IMR-90 (cell line): ENCODE results near the gene ZSCAN29. TPM values are rescaled to one million over a fixed set of nuclear protein-coding genes. Genes with fewer than 3 reads are reported as not detected.

ENCODE experiments used
- ATAC-seq: fragments of 200-7000 bp; cut with Tn5 transposase; 2 replicates; pipeline ENCODE4 v1.9.1; 2020; ENCODE audit warnings: low read depth, mild to moderate bottlenecking, moderate library complexity
- BruUV-seq: library from RNA; stranded (reverse); fragments of 400-500 nt; replicated peaks from 2 replicates; lab custom pipeline; 2021; lab: Mats Ljungman, UMichigan
- CTCF ChIA-PET: fragments of 300-600 bp; formaldehyde crosslinking; extraction: SDS; loops from one replicate; lab custom pipeline; 2021; ENCODE audit warnings: antibody characterized with exemption; lab: Yijun Ruan, JAX
- POLR2A ChIA-PET: fragments of 300-600 bp; sonication (Branson Sonifier 250); formaldehyde crosslinking; loops from one replicate; lab custom pipeline; 2022; ENCODE audit warnings: antibody characterized with exemption; ENCODE audit not compliant: unreplicated experiment; lab: Charles Lee
- DNase-seq: peaks from one replicate; pipeline ENCODE4 v3.0.0; 2013
- H2AFZ ChIP-seq: replicated peaks from 2 replicates; pipeline ENCODE3; 2013; ENCODE audit warnings: low read length, mild to moderate bottlenecking; ENCODE audit not compliant: poor library complexity
- H2AK5ac ChIP-seq: 2 replicates; pipeline ENCODE4 v1.6.1; 2013; ENCODE audit warnings: low read depth, low read length, inconsistent platforms
- H2AK9ac ChIP-seq: replicated peaks from 2 replicates; pipeline ENCODE3; 2013; ENCODE audit warnings: mild to moderate bottlenecking, low read depth, low read length, moderate library complexity; ENCODE audit not compliant: poor library complexity
- H2BK120ac ChIP-seq: 2 replicates; pipeline ENCODE4 v1.6.1; 2013; ENCODE audit warnings: low read depth, low read length, inconsistent platforms
- H2BK15ac ChIP-seq: 3 replicates; pipeline ENCODE4 v1.6.1; 2013; ENCODE audit warnings: low read depth, low read length, inconsistent platforms
- H2BK20ac ChIP-seq: 2 replicates; pipeline ENCODE4 v1.6.1; 2013; ENCODE audit warnings: low read depth, mild to moderate bottlenecking, inconsistent platforms, low read length, moderate library complexity
- H2BK5ac ChIP-seq: 2 replicates; pipeline ENCODE4 v1.6.1; 2013; ENCODE audit warnings: mild to moderate bottlenecking, low read depth, low read length, inconsistent platforms; ENCODE audit not compliant: poor library complexity, severe bottlenecking
- H3K14ac ChIP-seq: replicated peaks from 2 replicates; pipeline ENCODE4 v1.6.1; 2013; ENCODE audit warnings: low read depth, low read length, inconsistent platforms
- H3K18ac ChIP-seq: 2 replicates; pipeline ENCODE4 v1.6.1; 2013; ENCODE audit warnings: low read depth, low read length, control low read depth
- H3K23ac ChIP-seq: 2 replicates; pipeline ENCODE4 v1.6.1; 2013; ENCODE audit warnings: low read depth, low read length, inconsistent platforms
- H3K27ac ChIP-seq: 2 replicates; pipeline ENCODE4 v1.5.1; 2013; ENCODE audit warnings: mild to moderate bottlenecking, control low read depth, low read length; ENCODE audit not compliant: insufficient read depth
- H3K27me3 ChIP-seq: 2 replicates; pipeline ENCODE4 v1.6.1; 2013; ENCODE audit warnings: low read length; ENCODE audit not compliant: control insufficient read depth, insufficient read depth
- H3K36me3 ChIP-seq: 2 replicates; pipeline ENCODE4 v1.6.1; 2013; ENCODE audit warnings: low read length, mixed read lengths; ENCODE audit not compliant: control insufficient read depth, insufficient read depth
- H3K4ac ChIP-seq: 2 replicates; pipeline ENCODE4 v1.6.1; 2013; ENCODE audit warnings: low read depth, low read length, inconsistent platforms
- H3K4me1 ChIP-seq: 2 replicates; pipeline ENCODE4 v1.6.1; 2013; ENCODE audit warnings: low read length, mixed read lengths; ENCODE audit not compliant: control insufficient read depth, insufficient read depth
- H3K4me2 ChIP-seq: 2 replicates; pipeline ENCODE4 v1.6.1; 2013; ENCODE audit warnings: low read depth, mild to moderate bottlenecking, control low read depth, low read length, moderate library complexity
- H3K4me3 ChIP-seq: 2 replicates; pipeline ENCODE4 v1.5.1; 2013; ENCODE audit warnings: low read depth, mild to moderate bottlenecking, control low read depth, low read length, moderate library complexity; ENCODE audit not compliant: insufficient read depth
- H3K56ac ChIP-seq: 2 replicates; pipeline ENCODE4 v1.6.1; 2013; ENCODE audit warnings: low read length, inconsistent platforms; ENCODE audit not compliant: insufficient read depth; ENCODE audit errors: extremely low read depth
- H3K79me1 ChIP-seq, 2 experiments: 2 replicates each; pipeline ENCODE4 v1.6.1; 2013; ENCODE audit warnings: low read length in 2 of 2, inconsistent platforms in 1 of 2, low read depth in 1 of 2
- H3K9ac ChIP-seq: 2 replicates; pipeline ENCODE4 v1.6.1; 2013; ENCODE audit warnings: low read depth, low read length, control low read depth
- H3K9me1 ChIP-seq: 2 replicates; pipeline ENCODE4 v1.6.1; 2013; ENCODE audit warnings: low read length, inconsistent platforms; ENCODE audit not compliant: insufficient read depth
- H3K9me3 ChIP-seq: 2 replicates; pipeline ENCODE4 v1.6.1; 2013; ENCODE audit warnings: low read length; ENCODE audit not compliant: control insufficient read depth, insufficient read depth
- H4K20me1 ChIP-seq: 2 replicates; pipeline ENCODE4 v1.6.1; 2013; ENCODE audit warnings: low read length, inconsistent platforms; ENCODE audit not compliant: insufficient read depth
- H4K5ac ChIP-seq: 2 replicates; pipeline ENCODE4 v1.6.1; 2013; ENCODE audit warnings: mild to moderate bottlenecking, low read depth, low read length, control low read depth
- H4K8ac ChIP-seq, 2 experiments: 2 replicates each; pipeline ENCODE4 v1.6.1; 2013; ENCODE audit warnings: low read depth in 2 of 2, low read length in 2 of 2, control low read depth in 1 of 2, inconsistent platforms in 1 of 2
- H4K91ac ChIP-seq: 2 replicates; pipeline ENCODE4 v1.6.1; 2013; ENCODE audit warnings: low read depth, low read length, inconsistent platforms; ENCODE audit not compliant: insufficient read depth
- CTCF ChIP-seq: conservative IDR thresholded peaks from 2 replicates; pipeline ENCODE4 v1.5.1; 2012; ENCODE audit warnings: mild to moderate bottlenecking, low read depth, low read length, improper control_type of control experiment
- WGBS, 2 experiments: methylation state at CpG; one replicate each; pipeline versions ENCODE4 v1.1.5 to v1.1.7; 2013; ENCODE audit warnings: missing lambda C conversion rate in 2 of 2; ENCODE audit not compliant: insufficient read length in 1 of 2; ENCODE audit errors: extremely low coverage in 2 of 2; 5-methylcytosine and 5-hydroxymethylcytosine counted together
- dilution Hi-C: fragments of 300-500 bp; cut with HindIII; formaldehyde crosslinking; loops from one replicate; pipeline ENCODE4 v1.14.3; 2018; ENCODE audit warnings: low sequenced_read_pairs; ENCODE audit not compliant: unreplicated experiment
- in situ Hi-C: fragments of 300-500 bp; cut with MboI; formaldehyde crosslinking; loops from 3 replicates; pipeline ENCODE4 v1.14.3; 2019; ENCODE audit warnings: low sequenced_read_pairs, inconsistent platforms, mixed read lengths
- intact Hi-C: fragments of 100-400 bp; cut with micrococcal nuclease; formaldehyde crosslinking; loops from 2 replicates; pipeline ENCODE4 v1.10.0; 2022
- polyA plus RNA-seq, 3 experiments: library from polyadenylated mRNA; depleted of rRNA; stranded (reverse); fragments of >200 nt; gene quantifications; 2 replicates each; pipeline ENCODE4 v1.2.3, GENCODE V29; 2012; ENCODE audit warnings: low replicate concordance in 1 of 3
- total RNA-seq: library from RNA; depleted of rRNA; stranded (reverse); fragments of >200 nt; gene quantifications from 2 replicates; pipeline ENCODE4 v1.2.3, GENCODE V29; 2012
- TF ChIP-seq, protein P1 (sequence below): fragments of 150-350 bp; IDR thresholded peaks from 2 replicates; pipeline ENCODE4 v1.6.1; 2016; ENCODE audit warnings: low read depth, mild to moderate bottlenecking, low read length, moderate library complexity, borderline replicate concordance

The ZSCAN29 gene
- total and polyA plus RNA-seq, 2 of the 4 experiments (the other 2 are of a cell fraction): 6.8 to 8.6 TPM

- DNase-seq (no peak), ATAC-seq (no peak)
- Histone ChIP-seq H2BK5ac (no peak overlapping the region), H3K14ac (no peak overlapping the region), H2AK5ac (no peak overlapping the region), H3K9ac (no peak overlapping the region), H4K8ac (no peak overlapping the region), H2BK20ac (no peak overlapping the region), H3K79me1 (no peaks in the 10 kb centered on the region), H3K27ac (no peak overlapping the region), H3K9me1 (no peaks in the 10 kb centered on the region), H2BK120ac (no peak overlapping the region), H3K4me1 (no peaks in the 10 kb centered on the region), H3K23ac (no peak overlapping the region), H3K36me3 (peaks cover 10% of the 10 kb centered on the region), H4K91ac (no peak overlapping the region), H2AFZ (no peak overlapping the region), H4K20me1 (no peaks in the 10 kb centered on the region), H3K4me2 (no peak overlapping the region), H3K9me3 (no peaks in the 10 kb centered on the region), H2BK15ac (no peak overlapping the region), H2AK9ac (no peak overlapping the region), H3K18ac (no peak overlapping the region), H3K4ac (no peak overlapping the region), H4K5ac (no peak overlapping the region), H3K27me3 (no peaks in the 10 kb centered on the region), H3K4me3 (no peak overlapping the region), H3K56ac (no peak overlapping the region)
- in situ Hi-C loops: no loop called here
- dilution Hi-C loops: no loop called here
- WGBS, 2 experiments: no CpG with 5 or more reads among the region's 2 CpGs
- intact Hi-C loops: no loop called here
- TF ChIP-seq, protein P1, sequence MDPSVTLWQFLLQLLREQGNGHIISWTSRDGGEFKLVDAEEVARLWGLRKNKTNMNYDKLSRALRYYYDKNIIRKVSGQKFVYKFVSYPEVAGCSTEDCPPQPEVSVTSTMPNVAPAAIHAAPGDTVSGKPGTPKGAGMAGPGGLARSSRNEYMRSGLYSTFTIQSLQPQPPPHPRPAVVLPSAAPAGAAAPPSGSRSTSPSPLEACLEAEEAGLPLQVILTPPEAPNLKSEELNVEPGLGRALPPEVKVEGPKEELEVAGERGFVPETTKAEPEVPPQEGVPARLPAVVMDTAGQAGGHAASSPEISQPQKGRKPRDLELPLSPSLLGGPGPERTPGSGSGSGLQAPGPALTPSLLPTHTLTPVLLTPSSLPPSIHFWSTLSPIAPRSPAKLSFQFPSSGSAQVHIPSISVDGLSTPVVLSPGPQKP: no peak
- TF ChIP-seq CTCF: no peak
- ChIA-PET CTCF (interaction anchor here (0.8 to 0.9 kb wide), 2 partner anchors 15 to 24 kb away, joined by 3 read pairs; partner anchors contain the start of gene ZSCAN29), POLR2A (no interaction called here)
- BruUV-seq: no TSS peak
These were observed 24.5 kb downstream of the ZSCAN29 start for GRCh38 chr15:43346305-43346704.
